Right lobe of liver (tissue), 4 donors: Measurements from ENCODE around the gene DPH1.

Source experiments
- POLR2A ChIP-seq: fragments of 450-650 bp; IDR thresholded peaks from one replicate; pipeline ENCODE4 v1.6.1; 2017; ENCODE audit warnings: antibody characterized with exemption, mild to moderate bottlenecking
- TF ChIP-seq, protein P1 (sequence below), 4 donors: fragments of 200-600 bp in 3 of 4; fragments of 450-650 bp in 1 of 4; IDR thresholded peaks; one replicate each; pipeline versions ENCODE4 v1.5.1 to v1.8.0; 2016 to 2022; ENCODE audit warnings: antibody characterized with exemption in 4 of 4, mild to moderate bottlenecking in 2 of 4
- donor health status: DM: no; HTN: no; CAD: no.
- donor health status: DM: no; HTN: no; CAD: no.
- donor health status: DM: no; HTN: yes; CAD: no.

- TF ChIP-seq, protein P1, sequence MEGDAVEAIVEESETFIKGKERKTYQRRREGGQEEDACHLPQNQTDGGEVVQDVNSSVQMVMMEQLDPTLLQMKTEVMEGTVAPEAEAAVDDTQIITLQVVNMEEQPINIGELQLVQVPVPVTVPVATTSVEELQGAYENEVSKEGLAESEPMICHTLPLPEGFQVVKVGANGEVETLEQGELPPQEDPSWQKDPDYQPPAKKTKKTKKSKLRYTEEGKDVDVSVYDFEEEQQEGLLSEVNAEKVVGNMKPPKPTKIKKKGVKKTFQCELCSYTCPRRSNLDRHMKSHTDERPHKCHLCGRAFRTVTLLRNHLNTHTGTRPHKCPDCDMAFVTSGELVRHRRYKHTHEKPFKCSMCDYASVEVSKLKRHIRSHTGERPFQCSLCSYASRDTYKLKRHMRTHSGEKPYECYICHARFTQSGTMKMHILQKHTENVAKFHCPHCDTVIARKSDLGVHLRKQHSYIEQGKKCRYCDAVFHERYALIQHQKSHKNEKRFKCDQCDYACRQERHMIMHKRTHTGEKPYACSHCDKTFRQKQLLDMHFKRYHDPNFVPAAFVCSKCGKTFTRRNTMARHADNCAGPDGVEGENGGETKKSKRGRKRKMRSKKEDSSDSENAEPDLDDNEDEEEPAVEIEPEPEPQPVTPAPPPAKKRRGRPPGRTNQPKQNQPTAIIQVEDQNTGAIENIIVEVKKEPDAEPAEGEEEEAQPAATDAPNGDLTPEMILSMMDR (IDR thresholded peaks at IDR 0.05): peak in 1 of 4 donors; percentile 5
- no peak for TF ChIP-seq POLR2A
Observed at GRCh38 chr17:2023692-2024571, 6.0 kb upstream of the DPH1 start.
